Endothelial cell of umbilical vein (primary cell): ENCODE data around the gene APP. TPM values are rescaled to one million over a fixed set of nuclear protein-coding genes. Genes with fewer than 3 reads are reported as not detected.

ENCODE experiments used
- BruUV-seq: library from RNA; stranded (reverse); fragments of 400-500 nt; replicated peaks from 2 replicates; lab custom pipeline; 2021; lab: Mats Ljungman, UMichigan
- CTCF ChIA-PET: fragments of 300-600, 350-600 bp; sonication (Branson Sonifier 250); formaldehyde crosslinking; loops from one replicate; lab custom pipeline; 2021; ENCODE audit warnings: antibody characterized with exemption, inconsistent platforms; lab: Charles Lee
- POLR2A ChIA-PET: fragments of 300-600, 350-600 bp; sonication (Branson Sonifier 250); formaldehyde crosslinking; loops from one replicate; lab custom pipeline; 2021; ENCODE audit warnings: antibody characterized with exemption, inconsistent platforms; lab: Charles Lee
- DNase-seq: peaks from one replicate; pipeline ENCODE4 v3.0.0-alpha.2; 2011; ENCODE audit warnings: low read depth, low spot score
- FAIRE-seq: peaks from 2 replicates; lab custom pipeline; 2011; peaks lifted over from hg19 to GRCh38; lab: Jason Lieb, UNC
- H2AFZ ChIP-seq: 2 replicates; pipeline ENCODE4 v1.6.0; 2012; ENCODE audit warnings: low read depth, low read length, control low read depth, inconsistent platforms
- H3K27ac ChIP-seq: 2 replicates; pipeline ENCODE4 v1.5.1; 2011; ENCODE audit warnings: low read depth, mild to moderate bottlenecking, control low read depth, low read length, moderate library complexity; ENCODE audit not compliant: insufficient read depth
- H3K27me3 ChIP-seq, 2 experiments: 2 replicates each; pipeline versions ENCODE4 v1.6.0 to v1.6.1; 2011; ENCODE audit warnings: low read length in 2 of 2, mixed read lengths in 1 of 2; ENCODE audit not compliant: control insufficient read depth in 2 of 2, insufficient read depth in 2 of 2
- H3K36me3 ChIP-seq, 2 experiments: 2 replicates in 1 of 2; 3 replicates in 1 of 2; pipeline ENCODE4 v1.5.1; 2011; ENCODE audit warnings: low read length in 2 of 2, mild to moderate bottlenecking in 1 of 2, moderate library complexity in 1 of 2; ENCODE audit not compliant: control insufficient read depth in 2 of 2, insufficient read depth in 2 of 2; ENCODE audit errors: extremely low read depth in 1 of 2
- H3K4me1 ChIP-seq: 3 replicates; pipeline ENCODE4 v1.5.1; 2011; ENCODE audit warnings: mild to moderate bottlenecking, low read length; ENCODE audit not compliant: control insufficient read depth, insufficient read depth; ENCODE audit errors: extremely low read depth
- H3K4me2 ChIP-seq: 2 replicates; pipeline ENCODE4 v1.6.1; 2011; ENCODE audit warnings: low read length, control low read depth, mixed read lengths; ENCODE audit not compliant: insufficient read depth
- H3K4me3 ChIP-seq, 3 experiments: fragments of 200-600 bp in 1 of 3; sonication (generic), shearing (Covaris generic) in 1 of 3; replicated peaks in 1 of 3; 2 replicates each; pipeline ENCODE4 v1.5.1; 2011 to 2016; ENCODE audit warnings: control low read depth in 3 of 3, low read length in 3 of 3, mild to moderate bottlenecking in 2 of 3, inconsistent platforms in 1 of 3, low read depth in 1 of 3, moderate library complexity in 1 of 3; ENCODE audit not compliant: insufficient read depth in 1 of 3
- H3K79me2 ChIP-seq: 2 replicates; pipeline ENCODE4 v1.6.0; 2012; ENCODE audit warnings: low read length, inconsistent platforms; ENCODE audit not compliant: control insufficient read depth, insufficient read depth
- H3K9ac ChIP-seq: replicated peaks from 2 replicates; pipeline ENCODE3; 2011; ENCODE audit warnings: low read length, control low read depth; ENCODE audit not compliant: insufficient read depth; ENCODE audit errors: extremely low read depth
- H3K9me1 ChIP-seq: replicated peaks from 3 replicates; pipeline ENCODE4 v1.6.0; 2011; ENCODE audit warnings: mild to moderate bottlenecking, low read length; ENCODE audit not compliant: control insufficient read depth, insufficient read depth; ENCODE audit errors: extremely low read depth
- H3K9me3 ChIP-seq: replicated peaks from 2 replicates; pipeline ENCODE4 v1.5.1; 2012; ENCODE audit warnings: low read length, inconsistent platforms; ENCODE audit not compliant: control insufficient read depth, insufficient read depth
- H4K20me1 ChIP-seq: replicated peaks from 2 replicates; pipeline ENCODE3; 2011; ENCODE audit warnings: mild to moderate bottlenecking, low read length; ENCODE audit not compliant: control insufficient read depth, insufficient read depth; ENCODE audit errors: extremely low read depth
- EZH2 ChIP-seq: IDR thresholded peaks from 2 replicates; pipeline ENCODE4 v1.6.1; 2012; ENCODE audit warnings: borderline replicate concordance, low read depth, mild to moderate bottlenecking, moderate library complexity, low read length, inconsistent platforms; ENCODE audit not compliant: severe bottlenecking
- FOS ChIP-seq: IDR thresholded peaks from 2 replicates; pipeline ENCODE4 v1.6.1; 2011; ENCODE audit warnings: mild to moderate bottlenecking, low read length, moderate library complexity, borderline replicate concordance; ENCODE audit not compliant: insufficient read depth
- GATA2 ChIP-seq: IDR thresholded peaks from 2 replicates; pipeline ENCODE4 v1.7.0; 2011; ENCODE audit warnings: low read depth, mild to moderate bottlenecking, moderate library complexity, mixed read lengths, low read length; ENCODE audit not compliant: insufficient read length, insufficient read depth
- JUN ChIP-seq: IDR thresholded peaks from 2 replicates; pipeline ENCODE4 v1.6.1; 2011; ENCODE audit warnings: borderline replicate concordance, low read depth; ENCODE audit not compliant: insufficient read length, insufficient read depth
- POLR2A ChIP-seq: IDR thresholded peaks from 2 replicates; pipeline ENCODE4 v1.6.1; 2012; ENCODE audit warnings: low read depth, mild to moderate bottlenecking, control low read depth, low read length
- dilution Hi-C: fragments of 300-500 bp; cut with MboI; formaldehyde crosslinking; loops from one replicate; pipeline ENCODE4 v1.15.0; 2019; ENCODE audit warnings: low sequenced_read_pairs; ENCODE audit not compliant: extremely low pct_ligation_motif_present
- intact Hi-C: fragments of 100-400 bp; cut with micrococcal nuclease; formaldehyde crosslinking; loops from one replicate; pipeline ENCODE4 v1.10.0; 2022
- polyA plus RNA-seq, 4 experiments: library from polyadenylated mRNA; depleted of rRNA in 3 of 4; stranded (reverse) in 3 of 4; unstranded in 1 of 4; fragments of >200 nt; gene quantifications; 2 replicates each; pipeline versions ENCODE4 v1.2.1 to v1.2.3, GENCODE V29; 2011 to 2012; ENCODE audit warnings: missing spikeins in 1 of 4
- total RNA-seq: library from RNA; stranded (reverse); gene quantifications from 2 replicates; pipeline ENCODE4 v1.2.3, GENCODE V29; 2021
- TF ChIP-seq, protein P1 (sequence below): IDR thresholded peaks from 2 replicates; pipeline ENCODE4 v1.6.1; 2011; ENCODE audit not compliant: insufficient read depth, insufficient read length

APP gene
- total and polyA plus RNA-seq, 2 donors (not counting 3 experiments of a cell fraction or from before 2014, with no cell fraction given): 914 to 928 TPM

DNA sequence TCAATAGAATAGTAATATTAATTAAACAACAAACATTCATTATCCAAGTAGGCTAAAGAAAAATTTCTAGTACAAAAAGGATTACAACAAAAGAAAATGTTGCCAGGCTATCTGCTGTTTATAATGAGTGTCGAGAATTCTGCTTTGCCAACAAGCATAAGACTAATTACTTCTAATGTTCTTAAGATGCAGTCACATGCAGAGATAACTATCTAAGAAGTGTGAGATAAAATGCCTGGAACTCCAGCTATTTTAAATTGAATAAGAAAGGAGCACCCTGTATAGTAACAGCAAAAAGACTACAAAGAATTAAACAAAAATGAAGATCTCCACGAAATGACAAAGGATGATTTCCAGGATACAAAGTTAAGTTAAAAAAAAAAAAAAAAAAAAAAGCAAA, 59.9 kb downstream of the APP start:
- Histone ChIP-seq H3K4me3 (no peak overlapping the region), H3K4me1 (peaks cover 25% of the 10 kb centered on the region), H3K4me2 (no peak overlapping the region), H3K27ac (no peak overlapping the region), H2AFZ (no peak overlapping the region), H3K9me3 (no peaks in the 10 kb centered on the region), H3K36me3 (peaks cover 5 to 10% of the 10 kb centered on the region in 2 experiments), H3K27me3 (no peaks in the 10 kb centered on the region), H3K9me1 (no peaks in the 10 kb centered on the region), H4K20me1 (peaks cover 5% of the 10 kb centered on the region), H3K9ac (no peak overlapping the region), H3K79me2 (peaks cover 91% of the 10 kb centered on the region)
- FAIRE-seq (no peak), DNase-seq (no peak)
- dilution Hi-C loops: no loop called here
- TF ChIP-seq JUN (no peak), EZH2 (no peak), GATA2 (no peak)
- TF ChIP-seq, protein P1, sequence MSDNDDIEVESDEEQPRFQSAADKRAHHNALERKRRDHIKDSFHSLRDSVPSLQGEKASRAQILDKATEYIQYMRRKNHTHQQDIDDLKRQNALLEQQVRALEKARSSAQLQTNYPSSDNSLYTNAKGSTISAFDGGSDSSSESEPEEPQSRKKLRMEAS: no peak
- ChIA-PET CTCF (interaction anchor here (0.7 kb wide), 1 partner anchor 30 kb away, joined by 3 read pairs; no protein-coding TSS in a partner anchor), POLR2A (no interaction called here)
- intact Hi-C loops: no loop called here
- BruUV-seq: no TSS peak

- Histone ChIP-seq H2AFZ (no peak overlapping the region), H3K36me3 (peaks cover 7 to 14% of the 10 kb centered on the region in 2 experiments), H4K20me1 (peaks cover 13% of the 10 kb centered on the region), H3K9me1 (no peaks in the 10 kb centered on the region), H3K9ac (no peak overlapping the region), H3K4me3 (no peak overlapping the region), H3K4me1 (peaks cover 26% of the 10 kb centered on the region), H3K4me2 (no peak overlapping the region), H3K79me2 (peaks cover 91% of the 10 kb centered on the region), H3K27me3 (no peaks in the 10 kb centered on the region), H3K27ac (no peak overlapping the region), H3K9me3 (no peaks in the 10 kb centered on the region)
- POLR2A ChIA-PET: no interaction called here
- no TSS peak for BruUV-seq
- CTCF ChIA-PET: interaction anchor here (1.3 kb wide), 1 partner anchor 28 kb away, joined by 3 read pairs; no protein-coding TSS in a partner anchor
- TF ChIP-seq GATA2 (no peak), POLR2A (no peak), EZH2 (no peak), FOS (no peak)
- DNase-seq (no peak), FAIRE-seq (no peak)
- dilution Hi-C loops: no loop called here
- intact Hi-C loops: no loop called here
Observed at GRCh38 chr21:26107429-26107828, 63.1 kb downstream of the APP start.
